Panc1 (cell line): ENCODE measurements around the gene SLC1A2. TPM values are rescaled to one million over a fixed set of nuclear protein-coding genes. Genes with fewer than 3 reads are reported as not detected.

ENCODE experiments used
- ATAC-seq: fragments of 200-7000 bp; cut with Tn5 transposase; 2 replicates; pipeline ENCODE4 v1.9.1; 2020; ENCODE audit warnings: mild to moderate bottlenecking, moderate library complexity
- BruUV-seq: library from RNA; stranded (reverse); fragments of 400-500 nt; replicated peaks from 2 replicates; lab custom pipeline; 2021; lab: Mats Ljungman, UMichigan
- CTCF ChIA-PET: fragments of 300-600 bp; sonication (Branson Sonifier 250); formaldehyde crosslinking; loops from one replicate; lab custom pipeline; 2022; ENCODE audit warnings: antibody characterized with exemption; lab: Charles Lee
- POLR2A ChIA-PET: fragments of 300-600 bp; sonication (Branson Sonifier 250); formaldehyde crosslinking; loops from one replicate; lab custom pipeline; 2022; ENCODE audit warnings: antibody characterized with exemption; lab: Charles Lee
- DNase-seq: peaks from one replicate; pipeline ENCODE4 v3.0.0-alpha.2; 2010; ENCODE audit warnings: low read depth, low spot score
- H3K27ac ChIP-seq: 2 replicates; pipeline ENCODE4 v1.5.1; 2011; ENCODE audit warnings: mild to moderate bottlenecking, low read length, inconsistent platforms
- H3K27me3 ChIP-seq: fragments of 200-500 bp; sonication (Bioruptor generic); 2 replicates; pipeline ENCODE4 v1.6.0; 2014; ENCODE audit warnings: low read length, inconsistent platforms; ENCODE audit not compliant: control insufficient read depth, insufficient read depth
- H3K36me3 ChIP-seq: fragments of 200-500 bp; sonication (Bioruptor generic); 2 replicates; pipeline ENCODE4 v1.5.1; 2014; ENCODE audit warnings: inconsistent platforms, mild to moderate bottlenecking, low read length, moderate library complexity; ENCODE audit not compliant: control insufficient read depth, insufficient read depth
- H3K4me1 ChIP-seq: 2 replicates; pipeline ENCODE4 v1.5.1; 2011; ENCODE audit warnings: inconsistent platforms, mild to moderate bottlenecking, low read length, moderate library complexity; ENCODE audit not compliant: control insufficient read depth, insufficient read depth
- H3K4me3 ChIP-seq, 2 experiments: 2 replicates each; pipeline ENCODE4 v1.5.1; 2011 to 2012; ENCODE audit warnings: low read depth in 2 of 2, low read length in 2 of 2, mild to moderate bottlenecking in 2 of 2, inconsistent platforms in 1 of 2, moderate library complexity in 1 of 2
- H3K9me3 ChIP-seq: fragments of 200-500 bp; sonication (Bioruptor generic); 2 replicates; pipeline ENCODE4 v1.5.1; 2014; ENCODE audit warnings: low read depth, mild to moderate bottlenecking, inconsistent platforms, low read length, moderate library complexity; ENCODE audit not compliant: control insufficient read depth, insufficient read depth
- CTCF ChIP-seq: fragments of 450-650 bp; IDR thresholded peaks from 2 replicates; pipeline ENCODE4 v1.5.1; 2017; ENCODE audit warnings: mild to moderate bottlenecking
- POLR2AphosphoS5 ChIP-seq: IDR thresholded peaks from 2 replicates; pipeline ENCODE4 v1.6.1; 2012; ENCODE audit warnings: mild to moderate bottlenecking, low read depth, low read length, moderate library complexity
- REST ChIP-seq, 2 experiments: IDR thresholded peaks; 2 replicates each; pipeline ENCODE4 v1.6.1; 2011 to 2012; ENCODE audit warnings: low read depth in 2 of 2, control low read depth in 1 of 2, low read length in 1 of 2, mild to moderate bottlenecking in 1 of 2, moderate library complexity in 1 of 2; ENCODE audit not compliant: insufficient read depth in 1 of 2
- SIN3A ChIP-seq: IDR thresholded peaks from 2 replicates; pipeline ENCODE4 v1.6.1; 2012; ENCODE audit warnings: low read depth, mild to moderate bottlenecking, low read length, moderate library complexity, borderline replicate concordance; ENCODE audit not compliant: insufficient read depth
- TCF7L2 ChIP-seq: IDR thresholded peaks from 2 replicates; pipeline ENCODE4 v1.6.1; 2011; ENCODE audit warnings: mild to moderate bottlenecking, low read depth, low read length, inconsistent platforms
- in situ Hi-C: cut with HindIII; loops from 2 replicates; pipeline ENCODE4 v1.10.0; 2016; ENCODE audit warnings: low sequenced_read_pairs, low pct_unique_long_range_greater_than_20kb
- intact Hi-C: fragments of 100-400 bp; cut with micrococcal nuclease; formaldehyde crosslinking; loops from one replicate; pipeline ENCODE4 v1.10.0; 2022; ENCODE audit not compliant: unreplicated experiment
- total RNA-seq: library from RNA; stranded (reverse); gene quantifications from one replicate; pipeline ENCODE4 v1.2.1, GENCODE V29; 2021; ENCODE audit not compliant: unreplicated experiment

Gene SLC1A2
- total RNA-seq, 1 experiment from 2014 or later, result 0.21 TPM

GRCh38 chr11:35321532-35322317, 97.6 kb downstream of the SLC1A2 start:
- Histone ChIP-seq H3K9me3 (no peaks in the 10 kb centered on the region), H3K36me3 (no peaks in the 10 kb centered on the region), H3K4me3 (no peak overlapping the region), H3K27me3 (no peaks in the 10 kb centered on the region), H3K4me1 (no peaks in the 10 kb centered on the region), H3K27ac (no peak overlapping the region)
- ChIA-PET POLR2A (no interaction called here), CTCF (no interaction called here)
- intact Hi-C loops (no loop called here), in situ Hi-C loops (no loop called here)
- BruUV-seq, result no TSS peak
- ATAC-seq (no peak), DNase-seq (no peak)
- no peak for TF ChIP-seq POLR2AphosphoS5
- TF ChIP-seq REST (IDR thresholded peaks at IDR 0.05; ENCODE audit: insufficient read depth in 1 of 2, low read depth in 2 of 2, low read length in 1 of 2), result no peak
- no peak for TF ChIP-seq SIN3A
- TF ChIP-seq CTCF, result no peak
- no peak for TF ChIP-seq TCF7L2

- no TSS peak for BruUV-seq
- ATAC-seq, result no peak
- no peaks in the 10 kb centered on the region for H3K9me3 ChIP-seq
- H3K27ac ChIP-seq, result no peak overlapping the region
- CTCF ChIA-PET, result no interaction called here
- TF ChIP-seq SIN3A, result no peak
- no peak for TF ChIP-seq CTCF
- no peak for TF ChIP-seq POLR2AphosphoS5
- TF ChIP-seq REST (IDR thresholded peaks at IDR 0.05; ENCODE audit: insufficient read depth in 1 of 2, low read depth in 2 of 2, low read length in 1 of 2), result no peak
- no peak for TF ChIP-seq TCF7L2
- H3K36me3 ChIP-seq, result no peaks in the 10 kb centered on the region
- no peaks in the 10 kb centered on the region for H3K4me1 ChIP-seq
- intact Hi-C loops, result no loop called here
- DNase-seq, result no peak
- H3K4me3 ChIP-seq, result no peak overlapping the region
- H3K27me3 ChIP-seq, result no peaks in the 10 kb centered on the region
- POLR2A ChIA-PET, result no interaction called here
- in situ Hi-C loops, result no loop called here
Observed at GRCh38 chr11:35321111-35321510, 98.2 kb downstream of the SLC1A2 start.
